ENCODE results near the gene SCGB1C1.

DNA sequence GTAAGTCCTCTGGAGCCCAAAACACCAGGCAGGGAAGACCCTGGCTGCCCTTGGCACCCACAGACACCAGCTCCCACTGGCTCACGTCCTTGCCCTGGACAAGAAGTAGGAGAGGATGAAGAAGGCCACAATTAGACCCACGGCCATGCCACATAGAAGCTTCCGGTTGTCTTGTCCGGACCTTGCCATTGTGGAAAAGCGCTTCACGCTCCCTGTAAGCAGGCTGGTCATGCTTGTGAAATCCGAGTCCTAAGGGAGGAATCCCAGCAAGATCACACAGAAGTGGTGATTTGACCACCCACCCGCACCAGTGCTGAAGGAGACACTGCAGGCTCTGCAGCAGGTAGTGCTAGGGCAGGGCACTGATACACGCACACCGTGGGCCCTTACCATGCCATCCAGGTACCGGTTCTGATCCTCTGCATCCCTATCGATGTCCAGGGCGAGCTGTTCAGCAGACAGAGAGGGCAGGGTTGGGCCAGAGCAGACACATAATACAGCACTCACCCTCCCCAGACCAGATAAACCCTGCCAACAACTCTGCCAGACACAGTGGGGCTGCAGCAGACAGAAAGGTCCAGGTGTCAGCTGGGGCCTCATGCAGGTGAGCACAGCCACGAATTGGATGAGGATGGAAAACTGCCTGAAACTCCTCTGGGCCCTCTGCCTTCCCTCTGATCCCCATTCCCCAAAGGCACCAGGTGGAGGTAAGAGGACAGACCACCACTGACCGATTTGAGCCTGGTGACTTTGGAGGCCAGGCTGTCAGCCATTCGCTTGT lies 12.5 kb downstream of the SCGB1C1 start:
- TF ChIP-seq MAX (IDR thresholded peaks at IDR 0.05): no peak
- TF ChIP-seq SP1 (IDR thresholded peaks at IDR 0.05; ENCODE audit: low read depth, low read length): no peak
- TF ChIP-seq CTCF (IDR thresholded peaks at IDR 0.05; ENCODE audit: control extremely low read depth in 1 of 3, insufficient read depth in 1 of 3, low read depth in 1 of 3, low read length in 3 of 3): no peak
- TF ChIP-seq POLR2A (IDR thresholded peaks at IDR 0.05; ENCODE audit: control extremely low read depth in 1 of 2, low read depth in 2 of 2, low read length in 2 of 2): no peak
- TF ChIP-seq TCF12 (IDR thresholded peaks at IDR 0.05; ENCODE audit: low read depth, low read length): no peak
- TF ChIP-seq, protein P1, sequence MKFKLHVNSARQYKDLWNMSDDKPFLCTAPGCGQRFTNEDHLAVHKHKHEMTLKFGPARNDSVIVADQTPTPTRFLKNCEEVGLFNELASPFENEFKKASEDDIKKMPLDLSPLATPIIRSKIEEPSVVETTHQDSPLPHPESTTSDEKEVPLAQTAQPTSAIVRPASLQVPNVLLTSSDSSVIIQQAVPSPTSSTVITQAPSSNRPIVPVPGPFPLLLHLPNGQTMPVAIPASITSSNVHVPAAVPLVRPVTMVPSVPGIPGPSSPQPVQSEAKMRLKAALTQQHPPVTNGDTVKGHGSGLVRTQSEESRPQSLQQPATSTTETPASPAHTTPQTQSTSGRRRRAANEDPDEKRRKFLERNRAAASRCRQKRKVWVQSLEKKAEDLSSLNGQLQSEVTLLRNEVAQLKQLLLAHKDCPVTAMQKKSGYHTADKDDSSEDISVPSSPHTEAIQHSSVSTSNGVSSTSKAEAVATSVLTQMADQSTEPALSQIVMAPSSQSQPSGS (IDR thresholded peaks at IDR 0.05; ENCODE audit: low read length): no peak
- TF ChIP-seq HDAC2 (IDR thresholded peaks at IDR 0.05; ENCODE audit: borderline replicate concordance in 1 of 2, low read depth in 2 of 2, low read length in 2 of 2): no peak
- no peak for TF ChIP-seq RAD21 (IDR thresholded peaks at IDR 0.05 in 1 of 2, conservative IDR thresholded peaks at IDR 0.05 in 1 of 2; ENCODE audit: low read depth in 2 of 2, low read length in 2 of 2)
- TF ChIP-seq TAF1 (IDR thresholded peaks at IDR 0.05; ENCODE audit: low read depth, low read length): no peak
- no peak for TF ChIP-seq BRCA1 (IDR thresholded peaks at IDR 0.05; ENCODE audit: low read depth, low read length)
- no peak for TF ChIP-seq RNF2 (IDR thresholded peaks at IDR 0.05; ENCODE audit: borderline replicate concordance, low read depth, low read length, missing control alignments, poor library complexity, severe bottlenecking)
- no peak for TF ChIP-seq CHD2 (IDR thresholded peaks at IDR 0.05; ENCODE audit: low read length)
- no peak for TF ChIP-seq EZH2 (IDR thresholded peaks at IDR 0.05; ENCODE audit: low read depth, low read length, severe bottlenecking)

All from H1 (cell line).